ENCODE results near the gene ERRFI1.
"Not testable (repeated sequence)": the region's sequence is repeated elsewhere in the genome, so short reads cannot be mapped to it uniquely, and the experiment has no call there.

DNA sequence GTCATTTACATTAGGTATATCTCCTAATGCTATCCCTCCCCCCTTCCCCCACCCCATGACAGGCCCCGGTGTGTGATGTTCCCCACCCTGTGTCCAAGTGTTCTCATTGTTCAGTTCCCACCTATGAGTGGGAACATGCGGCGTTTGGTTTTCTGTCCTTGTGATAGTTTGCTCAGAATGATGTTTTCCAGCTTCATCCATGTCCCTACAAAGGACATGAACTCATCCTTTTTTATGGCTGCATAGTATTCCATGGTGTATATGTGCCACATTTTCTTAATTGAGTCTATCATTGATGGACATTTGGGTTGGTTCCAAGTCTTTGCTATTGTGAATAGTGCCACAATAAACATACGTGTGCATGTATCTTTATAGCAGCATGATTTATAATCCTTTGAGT is 23.1 kb upstream of the ERRFI1 start:
- TF ChIP-seq POLR2AphosphoS5 (IDR thresholded peaks at IDR 0.05; ENCODE audit: borderline replicate concordance, low read depth, low read length); EZH2 (IDR thresholded peaks at IDR 0.05); FOXP2 (optimal IDR thresholded peaks at IDR 0.05; ENCODE audit: control extremely low read depth, extremely low read length, insufficient read depth): not testable (repeated sequence)
